Urothelium cell line (cell line): ENCODE data around the gene TARS1.

Experiments
- DNase-seq: peaks from one replicate; pipeline ENCODE4 v3.0.0; 2011; ENCODE audit warnings: low spot score, mixed read lengths
- FAIRE-seq: peaks from 2 replicates; lab custom pipeline; 2011; peaks lifted over from hg19 to GRCh38; lab: Jason Lieb, UNC

The TARS1 gene

DNA sequence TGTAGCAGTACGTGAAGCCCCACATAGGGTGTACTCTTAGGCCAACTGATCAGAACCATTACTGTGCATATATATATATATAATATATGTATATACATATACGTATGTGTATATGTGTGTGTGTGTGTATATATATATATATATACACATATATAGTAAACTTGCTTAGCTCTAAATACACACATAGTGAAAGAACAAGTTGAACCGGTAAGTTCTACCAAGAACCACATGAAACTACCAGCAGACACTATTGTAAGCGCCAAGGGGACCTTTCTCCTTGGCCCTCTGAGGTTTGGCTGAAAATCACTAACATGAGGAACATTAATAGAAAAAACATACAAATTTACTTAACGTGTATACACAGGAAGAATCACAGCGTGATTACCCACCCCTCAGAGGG, 1.8 kb upstream of the TARS1 start:
- FAIRE-seq: no peak
- no peak for DNase-seq

DNA sequence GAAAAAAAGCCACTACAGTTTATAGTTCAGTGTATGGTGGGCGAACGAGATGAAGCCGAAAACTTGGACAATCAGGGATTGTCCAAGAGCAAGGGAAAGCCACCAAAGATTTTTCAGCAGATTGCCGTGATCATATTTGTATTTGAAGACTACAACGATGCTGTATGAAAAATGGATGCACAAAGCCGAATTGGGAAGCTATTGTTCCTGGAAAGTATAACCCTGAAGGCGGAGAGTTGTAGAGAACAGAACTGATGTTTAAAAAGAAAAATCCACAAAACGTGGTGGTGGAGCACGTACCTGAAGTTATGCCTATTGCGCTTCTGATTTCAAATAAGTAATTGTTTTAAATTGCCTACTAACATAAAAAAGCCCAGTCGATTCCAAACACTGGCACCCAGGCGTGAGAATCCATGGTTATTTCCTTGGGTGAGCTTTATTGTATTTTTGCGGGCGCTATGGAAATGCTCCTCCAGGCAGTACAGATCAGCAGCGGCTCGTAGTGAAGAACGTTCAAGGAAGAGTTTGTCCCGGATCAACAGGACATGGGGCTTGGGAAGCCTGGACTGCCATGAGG, 772 bp upstream of the TARS1 start:
- peak; percentile 8 for DNase-seq
- no peak for FAIRE-seq

DNA sequence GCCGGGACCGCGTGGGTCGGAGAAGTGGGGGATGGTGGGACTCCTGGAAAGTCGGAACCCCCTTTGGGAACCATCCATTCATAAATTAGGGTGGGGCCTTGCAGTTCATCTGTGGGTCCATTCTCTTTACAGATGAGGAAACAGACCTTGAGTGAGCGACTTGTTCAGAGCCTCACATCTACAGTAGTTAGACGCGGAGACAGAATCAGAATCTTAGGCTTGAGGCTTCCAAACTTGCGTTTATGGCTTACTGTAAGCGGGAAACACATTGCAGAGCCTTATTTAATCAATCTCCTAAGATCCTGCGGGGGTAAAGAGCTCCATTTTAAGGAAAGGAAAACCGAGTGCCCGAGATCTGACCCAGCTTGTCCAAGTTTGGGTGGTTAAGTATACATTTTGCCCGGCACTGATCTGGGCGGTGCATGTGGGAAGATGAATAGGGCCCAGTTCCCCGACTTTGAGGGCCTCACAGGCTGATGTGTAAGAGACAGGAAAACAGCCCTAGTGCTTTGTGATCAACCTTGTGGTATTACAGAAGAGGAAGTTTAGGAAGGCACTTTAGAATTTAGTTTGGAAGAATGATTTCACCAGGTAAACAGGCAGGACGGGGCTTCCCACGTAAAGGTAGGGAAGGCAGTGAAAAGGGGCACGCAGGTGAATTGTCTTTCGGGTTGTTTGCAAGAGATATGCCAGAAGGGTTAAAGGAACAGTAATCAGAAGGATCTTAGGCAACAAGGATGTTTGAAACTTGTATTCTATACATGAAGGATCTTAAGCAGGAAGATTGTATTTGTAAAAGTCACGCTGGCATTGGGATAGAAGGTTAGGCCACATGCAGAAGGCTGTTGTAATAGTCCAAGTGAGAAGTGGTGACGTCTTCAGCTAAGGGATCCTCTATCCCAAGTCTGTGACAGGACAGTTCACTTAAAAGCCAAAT, 744 bp downstream of the TARS1 start:
- DNase-seq (peak; percentile 19), FAIRE-seq (no peak)

DNA sequence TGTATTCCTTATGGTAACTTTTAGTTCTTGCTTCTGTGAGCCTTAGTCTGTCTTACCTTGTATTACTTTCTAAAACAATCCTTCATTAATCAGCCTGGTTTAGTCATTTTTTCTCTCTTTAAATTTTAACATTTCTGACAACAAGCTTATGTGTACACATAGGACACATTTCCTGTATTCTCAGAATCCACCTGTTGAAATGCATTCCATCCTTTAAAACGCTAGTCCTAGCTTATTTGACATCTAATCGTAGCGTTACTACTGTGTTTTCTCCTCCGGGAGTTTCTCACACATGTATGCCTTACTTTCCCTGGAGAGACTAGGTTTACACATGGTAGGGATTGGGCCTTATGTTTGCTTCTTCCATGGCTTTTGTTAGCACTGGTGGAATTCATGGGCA, 3.8 kb downstream of the TARS1 start:
- no peak for DNase-seq
- no peak for FAIRE-seq

DNA sequence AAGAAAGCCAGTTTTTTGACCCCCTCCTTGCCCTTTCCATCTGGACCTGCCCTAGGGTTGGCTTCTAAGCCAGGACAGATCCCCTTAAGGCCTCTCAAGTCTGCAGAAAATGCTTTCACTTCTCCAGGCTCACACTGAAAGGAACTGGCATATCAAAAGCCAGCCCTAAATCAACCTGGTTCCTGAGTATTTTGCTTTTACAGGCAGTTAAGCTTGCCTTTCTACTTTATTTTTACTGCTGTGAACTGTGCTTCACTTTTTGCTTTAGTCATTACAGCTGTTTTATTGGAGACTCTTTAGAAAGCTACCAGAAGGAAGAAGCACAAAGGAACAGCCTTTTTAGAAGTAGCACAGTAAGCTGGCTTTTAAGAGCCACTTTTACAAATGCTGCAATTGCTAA, 5.0 kb downstream of the TARS1 start:
- FAIRE-seq: no peak
- no peak for DNase-seq

DNA sequence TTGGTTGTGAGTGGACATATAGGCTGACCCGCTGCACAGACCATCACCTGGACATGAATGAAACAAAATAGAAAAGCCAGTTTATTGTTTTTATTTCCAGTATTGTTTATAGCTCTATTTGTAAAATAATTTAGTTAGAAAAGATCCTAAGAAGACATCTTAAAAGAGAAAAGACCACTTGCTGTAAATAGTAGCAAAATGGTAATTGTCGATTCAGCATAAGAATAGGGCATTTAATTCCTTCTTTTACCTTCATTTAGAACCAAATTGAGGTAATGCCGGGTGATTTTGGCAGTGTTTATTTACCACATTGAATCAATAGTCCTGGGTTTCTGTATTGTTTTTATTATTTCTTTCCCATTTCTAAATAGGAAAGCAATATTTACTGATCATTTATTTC, 7.4 kb downstream of the TARS1 start:
- FAIRE-seq (no peak), DNase-seq (no peak)

DNA sequence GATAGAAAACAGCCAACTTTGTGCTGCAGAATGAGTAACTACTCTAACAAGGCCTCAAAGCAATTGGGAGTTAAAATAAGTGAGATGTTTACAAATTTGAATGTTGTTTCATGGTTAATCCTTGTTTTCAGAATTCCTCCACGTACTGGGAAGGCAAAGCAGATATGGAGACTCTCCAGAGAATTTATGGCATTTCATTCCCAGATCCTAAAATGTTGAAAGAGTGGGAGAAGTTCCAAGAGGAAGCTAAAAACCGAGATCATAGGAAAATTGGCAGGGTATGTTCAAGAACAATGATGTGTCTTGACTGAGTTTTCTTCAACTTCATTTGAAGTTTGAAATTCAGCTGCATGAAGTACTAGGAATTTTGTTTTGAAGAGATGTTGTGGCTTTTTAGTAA, 16.4 kb downstream of the TARS1 start:
- DNase-seq (no peak), FAIRE-seq (no peak)

DNA sequence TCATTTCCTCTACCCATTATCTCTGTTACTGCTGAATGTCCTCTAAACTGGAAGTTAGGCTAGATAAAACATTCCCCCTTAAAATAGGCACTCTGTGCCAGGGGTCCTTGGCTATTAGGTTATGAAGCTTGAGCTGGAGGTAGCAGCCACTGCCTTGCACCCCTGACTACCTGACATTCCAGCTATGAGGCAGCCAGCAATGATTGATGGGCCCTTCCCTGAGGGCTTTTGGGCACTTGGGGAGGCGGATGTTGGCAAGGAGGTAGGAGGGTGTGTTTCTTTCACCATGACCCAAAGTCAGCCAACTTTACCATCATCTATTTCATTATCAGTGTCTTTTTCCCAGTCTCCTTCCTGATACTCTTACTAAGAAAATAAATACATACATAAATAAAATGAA, 17.1 kb downstream of the TARS1 start:
- FAIRE-seq: no peak

DNA sequence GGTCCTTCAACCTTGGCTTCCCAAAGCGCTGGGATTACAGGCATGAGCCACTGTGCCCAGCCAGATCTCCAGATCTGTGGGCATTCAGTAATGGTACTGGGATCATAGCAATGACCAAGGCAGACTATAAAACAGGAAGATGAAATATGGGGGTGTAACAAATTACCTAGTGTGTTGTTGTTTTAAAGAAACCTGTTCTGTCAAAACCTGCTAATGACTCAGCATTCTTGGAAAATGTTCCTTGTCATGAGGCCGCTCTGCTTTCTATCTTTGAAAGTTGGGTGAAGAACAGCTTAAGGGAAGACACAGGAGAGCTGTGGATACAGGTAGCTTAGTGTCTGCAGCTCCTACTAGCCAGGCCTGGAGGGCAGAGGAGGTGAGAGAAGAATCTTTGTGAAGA, 19.4 kb downstream of the TARS1 start:
- FAIRE-seq (peak; percentile 48), DNase-seq (no peak)

More for the DNA sequence above, 17.1 kb downstream of the TARS1 start:
- DNase-seq: no peak

DNA sequence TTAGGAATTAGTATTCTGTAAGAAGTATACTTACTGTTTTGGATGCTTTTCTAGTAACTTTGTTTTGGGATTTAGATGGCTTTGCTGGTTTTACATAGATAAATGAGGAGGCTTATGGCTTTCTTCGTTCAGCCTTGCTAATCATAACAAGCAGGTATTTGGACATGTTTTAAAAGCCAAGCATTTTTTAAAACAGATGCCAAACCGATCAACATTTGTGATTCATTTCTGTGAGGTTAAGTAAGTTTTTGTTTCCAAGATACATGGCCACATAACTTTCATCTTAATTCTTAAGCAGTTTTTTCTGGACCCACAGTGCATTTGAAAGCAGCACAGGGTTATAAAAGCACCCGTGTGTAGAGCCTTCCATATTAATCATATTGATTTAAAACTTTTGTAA, 21.7 kb downstream of the TARS1 start:
- DNase-seq: no peak
- no peak for FAIRE-seq

DNA sequence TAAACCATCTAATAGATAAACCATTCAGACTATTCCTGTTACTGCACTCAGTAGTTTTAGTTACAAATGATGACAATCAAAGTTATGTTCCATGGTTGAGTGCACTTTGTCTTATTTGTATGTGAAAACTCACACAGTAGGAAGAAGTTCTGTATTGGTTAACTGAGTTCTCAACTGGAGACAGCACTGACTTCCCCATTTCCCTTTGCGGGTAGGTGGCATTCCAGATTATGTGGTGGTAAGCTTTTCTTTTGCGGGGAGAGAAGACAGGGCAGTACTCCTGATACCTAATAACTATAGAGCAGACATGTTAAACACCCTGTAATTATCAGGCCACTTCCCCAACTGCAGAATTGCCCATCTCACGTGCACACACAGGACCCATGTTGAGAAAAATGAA, 24.4 kb downstream of the TARS1 start:
- FAIRE-seq: no peak
- no peak for DNase-seq

DNA sequence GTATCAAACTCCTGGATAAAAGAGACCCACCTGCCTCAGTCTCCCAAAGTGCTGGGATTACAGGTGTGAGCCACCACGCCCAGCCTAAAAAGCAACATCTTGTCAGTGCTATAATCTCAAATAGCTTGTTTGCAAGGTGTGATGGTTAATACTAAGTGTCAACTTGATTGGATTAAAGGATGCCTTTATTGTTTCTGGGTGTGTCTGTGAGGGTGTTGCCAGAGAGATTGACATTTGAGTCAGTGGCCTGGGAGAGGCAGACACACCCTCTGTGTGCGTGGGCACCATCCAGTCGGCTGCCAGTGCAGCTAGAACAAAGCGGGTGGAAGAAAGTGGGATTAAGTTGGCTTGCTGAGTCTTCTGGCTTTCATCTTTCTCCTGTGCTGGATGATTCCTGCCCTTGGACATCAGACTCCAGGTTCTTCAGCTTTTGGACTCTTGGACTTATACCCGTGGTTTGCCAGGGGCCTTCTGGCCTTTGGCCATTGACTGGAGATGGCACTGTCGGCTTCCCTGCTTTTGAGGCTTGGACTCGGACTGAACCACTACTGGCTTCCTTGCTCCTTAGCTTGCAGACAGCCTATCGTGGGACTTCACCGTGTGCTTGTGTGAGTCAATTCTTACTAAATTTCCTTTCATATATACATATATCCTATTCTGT, 28.1 kb downstream of the TARS1 start:
- no peak for DNase-seq
- no peak for FAIRE-seq

DNA sequence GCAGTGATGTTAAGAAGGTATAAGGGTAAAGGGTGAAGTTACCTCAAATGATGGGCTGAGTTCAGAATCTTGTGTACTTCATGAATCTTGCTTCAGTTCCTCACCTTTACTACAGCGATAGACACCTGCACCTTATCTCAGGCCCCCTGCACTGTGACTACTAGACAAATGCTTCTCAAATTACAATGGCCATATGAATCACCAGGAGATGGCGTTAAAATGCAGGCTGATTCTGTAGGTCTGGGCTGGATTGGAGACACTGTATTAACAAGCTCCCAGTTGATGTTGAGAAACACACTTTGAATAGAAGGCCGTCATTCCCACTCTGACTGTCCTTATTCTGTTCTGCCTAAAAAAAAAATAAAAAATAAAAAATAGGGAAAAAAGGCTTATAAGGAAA, 29.8 kb downstream of the TARS1 start:
- FAIRE-seq (no peak), DNase-seq (peak; percentile 30)

DNA sequence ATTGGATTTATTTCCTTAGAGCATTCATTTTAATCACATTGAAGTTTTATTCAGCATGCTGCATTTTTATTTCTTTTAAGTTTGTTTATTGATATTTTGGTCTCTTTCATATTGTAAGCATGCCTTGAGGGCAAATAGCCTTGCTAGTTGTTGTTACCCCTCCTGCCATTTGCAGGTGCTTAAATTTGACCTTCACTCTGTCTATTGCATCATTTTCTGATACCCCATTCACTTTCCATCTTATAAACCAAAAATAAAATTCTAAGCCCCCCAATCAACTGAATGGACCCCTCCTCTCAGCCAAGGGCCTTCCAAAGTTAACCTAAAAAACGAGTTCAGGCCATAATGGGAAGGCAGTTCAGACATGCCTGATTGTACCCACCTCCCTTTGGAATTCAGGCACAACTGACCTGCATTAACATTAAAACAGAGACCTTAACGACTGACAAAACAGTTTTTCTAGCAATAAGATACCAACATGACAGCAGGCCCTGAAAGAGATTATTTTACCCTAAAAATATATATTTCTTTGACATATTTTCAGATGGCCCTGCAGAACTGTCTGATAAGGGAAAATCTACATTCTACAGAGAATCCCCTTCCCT, 32.1 kb downstream of the TARS1 start:
- no peak for DNase-seq
- FAIRE-seq: no peak

DNA sequence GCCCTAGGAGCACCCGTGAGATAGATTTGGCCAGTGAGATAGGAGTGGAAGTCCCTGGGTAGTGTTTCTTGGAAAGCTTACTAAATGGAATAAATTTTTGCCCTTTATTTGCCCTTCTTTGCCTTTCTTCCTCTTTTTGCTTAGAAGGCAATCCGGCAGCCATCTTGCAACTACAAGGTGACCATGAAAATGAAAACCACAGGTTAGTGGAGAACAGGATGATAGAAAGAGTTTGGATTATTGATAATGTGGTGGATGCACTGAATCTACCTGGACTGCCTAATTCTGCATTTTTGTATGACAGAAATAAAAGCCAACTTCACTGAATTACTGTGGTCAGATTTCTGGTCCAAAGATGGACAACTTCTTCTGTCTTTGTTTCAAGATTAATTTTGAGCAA, 33.2 kb downstream of the TARS1 start:
- FAIRE-seq (no peak), DNase-seq (no peak)

DNA sequence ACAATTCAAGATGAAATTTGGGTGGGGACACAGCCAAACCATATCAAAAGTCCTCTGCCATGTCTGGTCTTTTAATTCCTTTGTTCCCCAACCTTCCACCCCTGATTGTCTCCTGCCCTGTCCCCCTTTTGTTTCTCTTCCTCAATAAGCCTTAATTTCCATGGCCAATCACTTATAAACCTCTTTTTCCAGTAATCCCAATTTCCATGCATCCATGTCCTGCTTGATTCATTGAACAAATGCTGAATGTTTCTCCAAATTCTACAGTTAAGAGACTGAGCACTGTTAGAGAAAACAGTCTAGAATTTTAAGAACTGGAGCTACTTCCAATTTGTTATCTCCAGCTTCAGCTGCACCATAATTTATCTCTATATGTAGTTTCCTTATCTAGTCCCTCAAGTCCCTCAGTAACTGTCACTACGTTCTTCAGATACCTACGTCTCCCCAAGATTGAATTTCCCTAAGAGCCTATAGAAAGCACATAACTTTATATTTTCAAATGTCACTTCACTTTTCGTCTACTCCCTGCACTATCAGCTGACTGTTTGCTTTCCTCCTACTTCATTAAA, 34.2 kb downstream of the TARS1 start:
- DNase-seq (no peak), FAIRE-seq (no peak)

DNA sequence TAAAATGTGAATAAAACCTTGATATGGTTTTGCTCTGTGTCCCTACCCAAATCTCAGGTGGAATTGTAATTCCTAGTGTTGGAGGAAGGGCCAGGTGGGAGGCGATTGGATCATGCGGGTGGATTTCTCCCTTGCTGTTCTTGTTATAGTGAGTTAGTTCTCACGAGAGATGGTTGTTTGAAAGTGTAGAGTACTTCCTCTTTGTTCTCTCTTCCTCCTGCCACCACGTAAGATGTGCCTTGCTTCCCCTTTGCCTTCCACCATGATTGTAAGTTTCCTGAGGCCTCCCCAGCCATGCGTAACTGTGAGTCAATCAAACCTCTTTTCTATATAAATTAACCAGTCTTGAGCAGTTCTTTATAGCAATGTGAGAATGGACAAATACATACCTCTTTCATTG, 34.9 kb downstream of the TARS1 start:
- FAIRE-seq: no peak
- DNase-seq: no peak

DNA sequence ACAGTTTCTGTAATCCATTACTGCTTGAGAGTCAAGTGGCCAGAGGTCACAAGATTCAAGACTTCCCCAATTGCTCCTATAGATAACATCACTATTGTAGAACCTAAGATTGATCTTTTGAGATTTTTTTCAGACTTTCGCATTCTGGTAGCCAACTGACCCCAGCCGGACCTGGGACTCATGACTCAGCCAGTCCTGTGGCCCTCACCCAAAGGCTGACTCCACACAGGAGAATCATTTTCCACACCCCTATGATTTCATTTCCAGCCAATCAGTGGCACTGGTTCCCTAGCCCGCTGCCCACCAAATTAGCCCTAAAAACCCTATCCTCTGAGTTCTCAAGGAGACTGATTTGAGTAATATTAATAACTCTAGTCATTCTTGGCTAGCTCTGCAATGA, 36.2 kb downstream of the TARS1 start:
- no peak for FAIRE-seq
- no peak for DNase-seq

DNA sequence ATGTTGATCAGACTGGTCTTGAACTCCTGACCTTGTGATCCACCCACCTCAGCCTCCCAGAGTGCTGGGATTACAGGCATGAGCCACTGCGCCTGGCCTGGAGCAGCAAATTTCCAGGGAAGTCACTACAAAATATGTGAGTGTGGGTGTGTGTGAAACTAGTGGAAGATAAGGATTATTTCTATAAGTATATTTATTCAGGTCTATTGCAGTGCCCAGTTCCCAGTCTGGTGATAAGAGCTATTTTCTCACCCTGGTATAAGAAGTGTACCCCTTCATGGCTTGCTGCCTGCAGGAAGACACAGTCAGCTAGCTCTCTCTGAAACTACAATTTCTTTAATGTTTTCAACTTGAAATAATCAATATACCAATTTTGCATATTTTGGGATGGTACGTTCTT, 37.1 kb downstream of the TARS1 start:
- no peak for FAIRE-seq
- no peak for DNase-seq

DNA sequence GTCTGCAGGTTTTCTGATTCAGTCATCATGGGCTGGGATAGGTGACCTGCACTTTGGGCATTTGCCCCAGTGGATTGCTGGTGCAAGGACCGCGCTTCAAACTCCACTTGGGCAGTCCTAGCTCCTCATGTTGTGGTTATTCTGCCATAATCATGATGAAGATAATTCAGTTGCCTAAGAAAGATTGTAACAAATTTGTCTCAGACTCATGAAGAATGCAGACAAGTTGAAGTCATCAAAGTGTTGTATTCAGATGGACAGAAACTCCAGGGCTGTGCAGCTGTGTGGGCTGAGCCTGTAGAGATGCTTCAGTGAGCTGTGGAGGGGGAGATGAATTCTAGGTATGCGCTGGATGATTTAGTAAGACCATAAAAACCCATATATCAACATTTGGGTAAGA, 38.5 kb downstream of the TARS1 start:
- no peak for DNase-seq
- no peak for FAIRE-seq

DNA sequence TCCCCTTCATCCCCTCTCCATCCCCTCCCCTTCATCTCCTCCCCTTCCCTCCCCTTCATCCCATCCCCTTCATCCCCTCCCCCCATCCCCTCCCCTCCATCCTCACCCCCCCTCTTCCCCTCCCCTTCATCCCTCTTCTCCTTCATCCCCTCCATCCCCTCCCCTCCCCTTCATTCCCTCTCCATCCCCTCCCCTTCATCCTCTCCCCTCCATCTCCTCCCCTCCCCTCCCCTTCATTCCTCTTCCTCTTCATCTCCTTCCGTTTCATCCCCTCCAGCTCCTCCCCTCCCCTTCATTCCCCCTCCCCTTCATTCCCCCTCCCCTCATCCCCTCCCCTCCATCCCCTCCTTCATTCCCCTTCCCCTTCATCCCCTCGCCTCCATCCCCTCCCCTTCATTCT, 40.1 kb downstream of the TARS1 start:
- DNase-seq (no peak), FAIRE-seq (no peak)
